ENCODE results near the gene C19orf12.
"Not testable (repeated sequence)": the region's sequence is repeated elsewhere in the genome, so short reads cannot be mapped to it uniquely, and the experiment has no call there.

The C19orf12 gene

DNA sequence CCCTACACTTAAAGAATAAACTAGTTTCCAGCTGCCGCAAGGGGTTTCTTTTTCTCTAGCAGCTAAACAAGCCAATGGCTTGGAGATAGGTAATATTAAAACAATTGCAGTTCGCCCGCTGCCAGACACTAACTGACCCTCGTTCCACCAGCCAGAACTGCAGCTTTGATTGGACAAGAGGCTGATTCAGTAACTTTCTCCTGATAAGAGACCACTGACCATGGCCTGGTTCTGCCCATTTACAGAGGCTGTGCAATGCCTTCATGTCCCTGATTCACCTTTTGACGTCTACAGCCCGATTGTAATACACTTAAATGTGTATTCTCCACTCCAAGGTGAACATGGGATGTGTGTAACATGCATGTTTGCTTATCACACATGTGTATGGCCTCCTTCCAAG lies 12.8 kb upstream of the C19orf12 start:
- no peak for DNase-seq (ENCODE audit: low spot score)

- no peak for DNase-seq (ENCODE audit: low spot score)
Measured at GRCh38 chr19:29724746-29725145, 9.7 kb upstream of the C19orf12 start.

DNA sequence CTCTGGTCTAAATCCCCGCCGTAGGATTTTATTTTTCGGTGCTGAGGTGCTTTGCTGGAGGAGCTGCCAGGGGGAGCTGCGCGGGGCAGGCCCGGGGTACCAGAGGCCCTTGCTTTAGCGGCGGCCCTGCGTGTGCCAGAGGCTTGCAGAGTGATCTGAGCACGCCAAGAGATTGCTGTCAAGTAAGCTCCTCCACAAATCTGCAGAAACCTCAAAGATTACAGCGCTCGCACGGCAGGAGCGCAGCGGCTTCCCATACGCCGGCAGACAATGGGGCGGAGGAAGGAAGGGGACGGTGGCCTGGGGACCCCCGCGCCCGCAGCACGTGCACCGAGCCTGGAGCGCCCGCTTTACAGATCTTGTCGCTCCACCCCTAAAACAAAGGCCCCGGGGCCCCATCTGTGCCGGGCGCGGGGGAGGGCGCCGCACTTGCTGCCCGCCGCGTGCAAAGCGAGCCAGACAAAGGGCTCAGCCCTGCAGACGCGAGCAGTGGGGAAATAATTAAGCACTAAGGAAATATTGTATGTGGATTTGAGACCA lies 9.1 kb upstream of the C19orf12 start:
- no peak for DNase-seq (ENCODE audit: low spot score)

GRCh38 chr19:29717051-29717450 lies 2.0 kb upstream of the C19orf12 start:
- no peak for DNase-seq (ENCODE audit: low spot score)

- DNase-seq (ENCODE audit: low spot score) = no peak
Measured at GRCh38 chr19:29715701-29716581, 880 bp upstream of the C19orf12 start.

DNA sequence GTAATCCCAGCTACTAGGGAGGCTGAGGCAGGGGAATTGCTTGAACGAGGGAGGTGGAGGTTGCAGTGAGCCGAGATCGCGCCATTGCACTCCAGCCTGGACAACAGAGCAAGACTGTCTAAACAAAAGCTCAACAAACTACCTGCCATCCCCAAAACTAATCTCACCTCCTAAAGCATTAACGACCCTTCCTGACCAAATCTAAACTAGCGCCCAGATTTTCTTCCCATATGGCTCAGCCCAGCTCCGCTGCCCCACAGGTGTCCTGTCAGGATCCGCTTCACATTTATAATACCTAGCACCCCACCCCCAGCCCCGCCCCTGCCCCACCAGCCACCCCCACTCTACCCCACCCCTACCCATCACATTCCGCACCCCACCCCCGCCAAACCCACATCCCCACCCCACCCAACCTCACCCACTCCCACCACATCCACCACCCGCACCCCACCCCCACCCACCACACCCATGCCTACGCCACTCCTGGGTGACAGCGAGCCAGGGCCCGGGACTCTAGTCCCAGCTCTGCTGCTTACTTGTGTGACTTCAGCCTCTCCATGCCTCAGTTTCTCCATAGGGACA lies 599 bp downstream of the C19orf12 start:
- DNase-seq (ENCODE audit: low spot score) = no peak

DNA sequence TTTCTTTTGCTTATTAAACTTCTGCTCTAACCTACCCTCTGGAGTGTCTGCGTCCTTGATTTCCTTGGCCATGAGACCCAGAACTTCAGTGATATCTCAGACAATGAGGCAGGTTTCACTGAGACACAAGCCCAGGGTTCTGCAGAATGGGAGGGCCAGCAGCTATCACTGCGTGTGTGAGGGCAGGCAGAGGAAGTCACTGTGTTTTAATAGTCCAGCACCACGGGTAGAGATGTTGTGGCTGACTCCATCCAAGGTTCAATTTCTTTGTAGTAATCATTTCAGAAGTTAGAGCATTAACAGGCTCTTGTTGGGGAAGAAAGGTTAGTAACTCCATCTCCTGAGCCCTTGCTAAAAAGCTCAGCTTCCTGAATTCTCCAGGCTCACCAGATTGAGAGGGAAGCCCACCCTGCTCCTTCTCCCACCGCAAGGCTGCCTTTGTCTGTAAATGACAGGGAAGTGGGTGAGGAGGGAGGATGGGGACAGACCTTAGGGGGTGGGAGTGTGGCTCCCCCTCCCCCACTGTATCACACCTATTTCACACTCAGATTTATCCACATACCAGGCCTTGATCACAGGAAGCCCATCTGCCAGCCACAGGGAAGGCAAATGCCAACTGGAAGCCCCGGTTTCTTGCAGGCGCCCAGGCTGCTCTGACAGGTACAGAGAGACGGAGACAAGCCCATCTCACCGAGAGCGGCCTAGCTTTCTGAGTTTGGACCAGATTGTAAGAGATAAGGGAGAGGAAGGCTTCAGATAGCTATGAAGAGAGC lies 2.1 kb downstream of the C19orf12 start:
- no peak for DNase-seq (ENCODE audit: low spot score)

- no peak for DNase-seq (ENCODE audit: low spot score)
Measured at GRCh38 chr19:29711584-29712132, 3.4 kb downstream of the C19orf12 start.

- DNase-seq (ENCODE audit: low spot score) = not testable (repeated sequence)
Measured at GRCh38 chr19:29709440-29709798, 5.6 kb downstream of the C19orf12 start.

DNA sequence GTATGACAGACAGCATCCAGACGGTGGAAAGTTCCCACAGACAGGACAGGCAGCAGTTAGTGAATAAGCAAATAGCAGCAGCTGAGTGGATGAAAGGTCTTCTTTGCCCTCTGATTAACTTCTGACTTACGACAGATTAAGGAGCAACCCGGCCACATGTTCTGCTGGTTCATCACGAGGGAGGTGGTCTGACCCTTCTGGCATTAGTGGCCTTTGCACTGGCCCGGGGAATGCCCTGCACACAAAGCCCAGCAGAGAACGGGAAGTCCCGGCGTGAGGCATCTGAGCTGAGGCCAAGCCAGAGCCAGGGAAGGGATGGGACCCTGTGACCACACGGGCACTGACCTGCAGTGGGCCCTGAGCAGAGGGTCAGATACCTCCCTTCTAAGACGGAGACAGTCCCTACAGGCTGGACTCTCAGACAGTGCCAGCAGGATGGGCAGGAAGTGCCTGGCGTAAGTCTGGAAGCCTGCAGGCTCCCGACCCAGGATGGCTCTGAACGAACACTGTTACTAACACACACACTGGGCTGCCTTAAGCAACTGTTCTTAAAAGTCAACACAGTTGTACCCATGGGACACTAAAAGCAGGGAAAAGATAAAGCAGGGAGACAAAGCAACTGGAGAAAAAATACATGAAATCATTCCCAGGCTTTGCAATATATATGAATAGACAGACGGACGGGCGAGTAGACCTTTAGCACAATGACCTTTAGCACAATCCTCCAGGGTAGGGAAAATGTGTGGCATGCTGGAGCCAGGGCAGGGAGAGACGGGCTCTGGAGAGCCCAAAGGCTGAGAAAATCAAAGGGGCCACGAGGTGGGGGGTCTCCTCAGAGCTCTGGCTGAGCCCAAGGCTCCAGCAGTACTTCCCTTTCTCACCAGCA lies 6.3 kb downstream of the C19orf12 start:
- DNase-seq (ENCODE audit: low spot score) = no peak

DNA sequence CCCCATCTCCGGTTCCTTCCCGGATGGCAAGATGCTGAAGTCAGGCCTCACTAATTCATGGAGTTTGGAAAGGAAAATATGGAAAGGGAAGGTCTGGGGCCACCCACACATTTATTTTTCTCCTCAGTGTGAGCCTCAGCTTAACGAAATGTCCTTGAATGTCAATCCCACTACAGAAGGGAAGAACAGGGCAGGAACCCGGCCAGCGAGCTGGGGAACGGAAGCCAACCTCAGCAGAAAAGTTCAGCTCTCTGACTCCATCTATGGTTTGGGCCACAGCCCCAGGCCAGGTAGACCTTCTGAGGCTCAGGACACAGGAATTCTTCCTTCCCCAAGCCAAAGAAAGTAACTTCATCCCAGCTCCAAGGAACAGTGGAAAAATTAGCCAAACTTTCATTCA lies 8.4 kb downstream of the C19orf12 start:
- DNase-seq (ENCODE audit: low spot score) = no peak

DNA sequence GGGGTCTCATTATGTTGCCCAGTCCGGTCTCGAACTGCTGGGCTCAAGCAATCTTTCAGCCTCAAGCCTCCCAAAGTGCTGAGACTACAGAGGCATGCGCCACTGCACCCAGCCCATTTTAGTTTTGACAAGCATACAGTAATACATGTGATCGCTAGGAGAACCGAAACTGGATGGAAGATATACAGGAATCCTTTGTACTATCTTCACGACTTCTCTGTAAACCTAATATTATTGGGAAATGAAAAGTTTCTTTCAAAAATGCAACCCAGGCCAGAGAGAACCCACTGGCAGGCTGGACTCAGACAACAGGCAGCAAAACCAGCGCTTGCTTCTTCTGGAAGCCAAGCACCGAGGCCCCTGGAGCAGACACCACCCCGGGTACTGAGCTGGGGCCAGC lies 9.4 kb downstream of the C19orf12 start:
- DNase-seq (ENCODE audit: low spot score) = no peak

DNA sequence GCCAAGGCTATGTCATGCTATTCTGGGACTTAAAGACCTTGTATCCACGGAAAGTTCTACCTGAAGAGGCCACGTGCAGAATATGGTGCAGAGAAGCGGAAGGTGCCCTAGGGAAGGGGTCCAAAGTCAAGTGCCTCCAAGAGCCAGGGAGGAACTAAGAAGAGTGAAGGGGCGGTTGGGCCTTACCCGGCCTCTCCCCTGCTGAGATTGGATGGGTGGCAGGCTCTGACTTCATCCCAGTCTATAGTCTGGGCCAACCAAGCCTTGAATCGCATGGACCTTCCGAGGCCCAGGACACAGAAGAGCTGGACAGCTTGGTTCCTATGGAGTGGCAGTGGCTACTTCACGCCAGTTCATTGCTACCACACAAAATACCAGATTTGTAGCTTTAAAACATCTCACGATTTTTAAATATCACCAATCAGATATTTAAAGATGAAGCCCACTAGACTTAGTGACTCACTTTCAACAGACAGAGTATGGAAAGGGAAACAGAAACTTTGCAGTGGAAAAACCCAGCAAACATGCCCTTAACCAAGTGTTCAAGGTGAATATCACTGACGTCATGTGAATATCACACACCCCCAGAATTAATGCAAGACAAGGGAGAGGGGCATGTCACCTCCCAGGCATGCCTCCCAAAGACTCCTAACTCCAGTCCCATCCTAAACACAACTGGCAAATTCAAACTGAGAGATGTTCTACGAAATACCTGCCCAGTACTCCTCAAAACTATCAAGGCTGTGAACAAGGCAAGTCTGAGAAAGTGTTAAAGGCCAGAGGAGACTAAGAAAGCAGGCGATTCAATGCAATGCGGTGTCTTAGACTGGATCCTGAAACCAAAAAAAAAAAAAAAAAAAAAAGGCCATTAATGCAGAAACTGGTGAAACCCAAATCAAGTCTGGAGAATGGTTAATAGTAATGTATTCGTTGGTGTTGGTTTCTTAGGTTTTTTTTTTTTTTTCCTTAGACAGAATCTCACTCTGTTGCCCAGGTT lies 10.2 kb downstream of the C19orf12 start:
- no peak for DNase-seq (ENCODE audit: low spot score)

DNA sequence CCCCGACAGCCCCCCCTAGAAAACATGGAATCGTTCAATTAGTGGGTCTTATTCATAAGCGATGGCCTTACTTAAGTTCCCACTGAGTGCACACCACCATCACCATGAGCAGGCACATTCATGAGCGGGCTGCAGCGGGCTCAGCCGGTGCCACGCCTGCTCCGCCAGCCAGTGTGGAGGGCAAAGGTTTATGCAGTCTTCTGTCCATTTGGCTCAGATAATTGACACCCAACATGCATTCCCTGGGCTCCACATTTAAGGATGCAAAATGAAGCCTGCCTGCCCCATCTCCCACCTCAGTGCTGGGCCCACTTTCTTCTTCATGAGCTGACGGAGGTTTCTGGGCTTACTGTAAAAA lies 12.1 kb downstream of the C19orf12 start:
- no peak for DNase-seq (ENCODE audit: low spot score)

DNA sequence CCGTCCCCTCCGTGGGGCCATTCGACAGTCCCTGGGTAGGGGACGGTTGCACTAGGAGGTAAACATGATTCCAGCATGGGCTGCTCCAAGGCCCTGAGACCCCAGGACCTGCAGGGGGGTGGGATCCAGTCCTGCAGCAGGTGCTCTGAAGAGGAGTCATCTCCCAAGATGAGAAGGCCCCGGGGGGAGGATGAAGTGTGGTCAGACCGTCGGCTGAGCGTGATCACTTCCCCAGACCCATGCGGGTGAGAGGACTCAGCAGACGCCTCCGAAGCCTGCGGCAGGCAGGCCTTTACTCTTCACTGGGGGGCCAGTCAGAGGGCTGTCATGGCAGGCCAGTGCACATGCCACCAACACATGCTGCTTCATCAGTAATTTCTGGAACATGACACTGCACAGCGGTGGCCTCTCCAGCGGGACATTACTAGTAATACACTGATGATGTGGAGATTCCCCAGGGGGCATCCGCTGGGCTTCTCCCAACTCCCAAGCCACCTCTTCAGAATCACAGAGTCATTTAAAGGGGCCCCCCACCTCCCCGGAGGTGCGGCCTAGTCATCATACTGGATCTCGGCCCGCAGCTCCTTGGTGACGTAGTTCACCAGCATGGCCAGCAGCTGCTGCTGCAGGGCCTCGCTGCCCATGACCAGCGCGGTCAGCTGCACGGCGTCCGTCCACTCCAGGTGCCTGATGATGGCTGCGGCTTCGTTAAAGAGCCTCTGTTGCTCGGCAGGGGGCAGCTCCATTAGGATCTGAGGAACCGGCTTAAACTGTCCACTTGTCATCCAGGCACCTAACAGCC lies 12.7 kb downstream of the C19orf12 start:
- no peak for DNase-seq (ENCODE audit: low spot score)

- DNase-seq (ENCODE audit: low spot score) = no peak
Measured at GRCh38 chr19:29700498-29700897, 14.6 kb downstream of the C19orf12 start.

DNA sequence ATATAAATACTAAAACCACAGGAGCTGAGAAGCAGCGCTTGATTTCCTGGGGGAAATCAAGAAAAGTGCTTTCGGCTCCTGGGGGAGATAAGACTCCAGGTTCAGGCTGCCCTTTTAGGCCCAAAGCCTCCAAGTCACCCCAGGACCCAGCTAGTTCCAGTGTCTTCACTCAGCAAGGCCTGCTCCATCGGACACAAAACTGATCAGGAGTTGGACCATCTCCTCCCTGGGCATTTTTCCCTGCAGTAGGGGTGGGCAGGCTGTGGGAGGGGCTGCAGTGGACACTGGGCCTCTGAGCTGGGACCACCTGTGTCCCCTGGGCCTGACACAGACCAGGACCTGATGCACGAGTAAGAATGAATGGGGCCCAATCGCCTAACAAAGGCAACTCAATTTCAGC lies 15.2 kb downstream of the C19orf12 start:
- DNase-seq (ENCODE audit: low spot score) = no peak

DNA sequence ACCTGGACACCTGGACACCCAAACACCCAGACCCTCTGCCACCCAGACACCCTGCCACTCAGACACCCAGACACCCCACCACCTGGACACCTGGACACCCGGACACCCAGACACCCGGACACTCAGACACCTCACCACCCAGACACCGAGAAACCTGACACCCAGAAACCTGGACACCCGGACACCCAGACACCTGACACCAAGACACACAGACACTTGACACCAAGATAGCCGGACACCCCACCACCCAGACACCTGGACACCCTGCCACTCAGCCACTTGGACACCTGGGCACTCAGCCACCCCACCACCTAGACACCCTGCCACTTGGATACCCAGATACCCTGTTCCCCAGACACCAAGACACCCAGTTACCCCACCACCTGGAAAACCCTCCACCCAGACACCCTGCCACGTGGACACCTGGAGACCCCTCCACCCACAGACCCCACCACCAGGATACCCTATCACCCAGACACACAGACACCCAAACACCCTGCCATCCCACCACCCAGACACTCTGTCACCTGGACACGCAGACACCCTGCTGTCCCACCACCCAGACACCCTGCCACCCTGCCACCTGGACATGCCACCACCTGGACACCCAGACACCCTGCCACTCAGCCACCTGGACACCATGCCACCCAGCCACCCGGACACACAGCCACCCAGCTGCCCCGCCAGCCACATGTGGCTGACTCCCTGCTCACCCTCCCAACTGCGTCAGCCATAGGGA lies 17.4 kb downstream of the C19orf12 start:
- no peak for DNase-seq (ENCODE audit: low spot score)

DNA sequence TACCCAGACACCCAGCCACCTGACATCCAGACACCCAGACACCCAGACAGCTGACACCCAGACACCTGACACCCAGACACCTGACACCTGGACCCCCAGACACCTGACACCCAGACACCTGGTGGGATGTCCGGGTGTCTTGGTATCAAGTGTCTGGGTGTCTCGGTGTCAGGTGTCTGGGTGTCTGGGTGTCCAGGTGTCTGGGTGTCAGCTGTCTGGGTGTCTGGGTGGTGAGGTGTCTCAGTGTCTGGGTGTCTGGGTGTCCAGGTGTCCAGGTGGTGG lies 18.6 kb downstream of the C19orf12 start:
- no peak for DNase-seq (ENCODE audit: low spot score)
